ENCODE data around the gene MYO10. TPM values are rescaled to one million over a fixed set of nuclear protein-coding genes. Genes with fewer than 3 reads are reported as not detected.

Gene MYO10
- total and polyA plus RNA-seq, 2 experiments from 2014 or later: 119 to 276 TPM

- H3K27ac ChIP-seq (ENCODE audit: low read depth): peak overlapping the region; percentile 80
- TF ChIP-seq ZNF114 (CRISPR knock-in tag; IDR thresholded peaks at IDR 0.05) (no peak), POLR2AphosphoS5 (IDR thresholded peaks at IDR 0.05; ENCODE audit: low read depth) (no peak), EZH2phosphoT487 (IDR thresholded peaks at IDR 0.05; ENCODE audit: unreplicated experiment) (no peak), STAT1 (IDR thresholded peaks at IDR 0.05; ENCODE audit: unreplicated experiment) (no peak), EZH2 (IDR thresholded peaks at IDR 0.05; ENCODE audit: low read depth, unreplicated experiment) (no peak), CREB1 (CRISPR knock-in tag; IDR thresholded peaks at IDR 0.05; ENCODE audit: low read depth) (no peak), JUNB (IDR thresholded peaks at IDR 0.05; ENCODE audit: unreplicated experiment) (no peak), NANOG (IDR thresholded peaks at IDR 0.05; ENCODE audit: borderline replicate concordance) (no peak), ZNF331 (CRISPR knock-in tag; IDR thresholded peaks at IDR 0.05; ENCODE audit: low read depth) (no peak), REST (IDR thresholded peaks at IDR 0.05; ENCODE audit: unreplicated experiment) (no peak)
- H3K27me3 ChIP-seq (ENCODE audit: insufficient read depth): no peaks in the 10 kb centered on the region
- no peaks in the 10 kb centered on the region for H3K9me2 ChIP-seq (ENCODE audit: insufficient read depth)
- peaks cover 36% of the 10 kb centered on the region for H3K4me1 Mint-ChIP-seq
- peaks cover 4% of the 10 kb centered on the region; the same call in 1 of the 2 replicates for H3K36me3 ChIP-seq (ENCODE audit: insufficient read depth)
- no peak overlapping the region for H2AFZ ChIP-seq
- H3K27ac Mint-ChIP-seq: peak overlapping the region; percentile 82
- H3K36me3 Mint-ChIP-seq (ENCODE audit: low read depth): peaks cover 35% of the 10 kb centered on the region
- no peaks in the 10 kb centered on the region for H4K20me1 ChIP-seq (replicated peaks; ENCODE audit: insufficient read depth)
- peaks cover 44% of the 10 kb centered on the region for H3K4me1 ChIP-seq (ENCODE audit: insufficient read depth)
- H3K4me3 ChIP-seq: no peak overlapping the region
- no peaks in the 10 kb centered on the region for H3K79me2 ChIP-seq (replicated peaks; ENCODE audit: insufficient read depth)
- no peaks in the 10 kb centered on the region for H3K9me3 Mint-ChIP-seq
- H3K27me3 Mint-ChIP-seq (ENCODE audit: insufficient read depth, low read depth, poor library complexity): peaks cover 7% of the 10 kb centered on the region
- peak overlapping the region; percentile 15 for H3K4me2 ChIP-seq
- no peak overlapping the region for H3K4me3 Mint-ChIP-seq
- peaks cover 3% of the 10 kb centered on the region; the same call in 1 of the 2 replicates for H3F3A ChIP-seq (replicated peaks; ENCODE audit: low read depth)
- ATAC-seq (peak; percentile 81), DNase-seq (ENCODE audit: low spot score) (peak; percentile 52)
Observed at GRCh38 chr5:16754601-16755000, 181.5 kb downstream of the MYO10 start.

GRCh38 chr5:16754086-16754485 lies 182.0 kb downstream of the MYO10 start:
- peaks cover 7% of the 10 kb centered on the region for H3K27me3 Mint-ChIP-seq (ENCODE audit: insufficient read depth, low read depth, poor library complexity)
- H2AFZ ChIP-seq: no peak overlapping the region
- no peak overlapping the region for H3K4me3 ChIP-seq
- no peak for ATAC-seq
- peaks cover 46% of the 10 kb centered on the region for H3K4me1 ChIP-seq (ENCODE audit: insufficient read depth)
- H3K9me3 Mint-ChIP-seq: no peaks in the 10 kb centered on the region
- TF ChIP-seq CREB1 (CRISPR knock-in tag; IDR thresholded peaks at IDR 0.05; ENCODE audit: low read depth): no peak
- peak overlapping the region; percentile 15 for H3K4me2 ChIP-seq
- peaks cover 4% of the 10 kb centered on the region; the same call in 1 of the 2 replicates for H3K36me3 ChIP-seq (ENCODE audit: insufficient read depth)
- H3K4me1 Mint-ChIP-seq: peaks cover 32% of the 10 kb centered on the region
- H3K36me3 Mint-ChIP-seq (ENCODE audit: low read depth): peaks cover 32% of the 10 kb centered on the region
- peak overlapping the region; percentile 82 for H3K27ac Mint-ChIP-seq
- peaks cover 3% of the 10 kb centered on the region; the same call in 1 of the 2 replicates for H3F3A ChIP-seq (replicated peaks; ENCODE audit: low read depth)
- H3K79me2 ChIP-seq (replicated peaks; ENCODE audit: insufficient read depth): no peaks in the 10 kb centered on the region
- H3K4me3 Mint-ChIP-seq: no peak overlapping the region
- H3K9me2 ChIP-seq (ENCODE audit: insufficient read depth): no peaks in the 10 kb centered on the region
- no peak for DNase-seq (ENCODE audit: low spot score)
- H4K20me1 ChIP-seq (replicated peaks; ENCODE audit: insufficient read depth): no peaks in the 10 kb centered on the region
- no peaks in the 10 kb centered on the region for H3K27me3 ChIP-seq (ENCODE audit: insufficient read depth)
- peak overlapping the region; percentile 80 for H3K27ac ChIP-seq (ENCODE audit: low read depth)

All from GM23338 (cell line).